ENCODE results near the gene WASL.

- TF ChIP-seq EGR1 (IDR thresholded peaks at IDR 0.05) (no peak), TEAD4 (IDR thresholded peaks at IDR 0.05) (no peak), RAD21 (IDR thresholded peaks at IDR 0.05; ENCODE audit: low read depth) (no peak), EP300 (IDR thresholded peaks at IDR 0.05; ENCODE audit: borderline replicate concordance) (no peak), CREB1 (IDR thresholded peaks at IDR 0.05; ENCODE audit: low read depth) (no peak)
- TF ChIP-seq, protein P1, sequence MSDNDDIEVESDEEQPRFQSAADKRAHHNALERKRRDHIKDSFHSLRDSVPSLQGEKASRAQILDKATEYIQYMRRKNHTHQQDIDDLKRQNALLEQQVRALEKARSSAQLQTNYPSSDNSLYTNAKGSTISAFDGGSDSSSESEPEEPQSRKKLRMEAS (IDR thresholded peaks at IDR 0.05): no peak; the same call in 1 of the 2 replicates
- TF ChIP-seq, protein P2, sequence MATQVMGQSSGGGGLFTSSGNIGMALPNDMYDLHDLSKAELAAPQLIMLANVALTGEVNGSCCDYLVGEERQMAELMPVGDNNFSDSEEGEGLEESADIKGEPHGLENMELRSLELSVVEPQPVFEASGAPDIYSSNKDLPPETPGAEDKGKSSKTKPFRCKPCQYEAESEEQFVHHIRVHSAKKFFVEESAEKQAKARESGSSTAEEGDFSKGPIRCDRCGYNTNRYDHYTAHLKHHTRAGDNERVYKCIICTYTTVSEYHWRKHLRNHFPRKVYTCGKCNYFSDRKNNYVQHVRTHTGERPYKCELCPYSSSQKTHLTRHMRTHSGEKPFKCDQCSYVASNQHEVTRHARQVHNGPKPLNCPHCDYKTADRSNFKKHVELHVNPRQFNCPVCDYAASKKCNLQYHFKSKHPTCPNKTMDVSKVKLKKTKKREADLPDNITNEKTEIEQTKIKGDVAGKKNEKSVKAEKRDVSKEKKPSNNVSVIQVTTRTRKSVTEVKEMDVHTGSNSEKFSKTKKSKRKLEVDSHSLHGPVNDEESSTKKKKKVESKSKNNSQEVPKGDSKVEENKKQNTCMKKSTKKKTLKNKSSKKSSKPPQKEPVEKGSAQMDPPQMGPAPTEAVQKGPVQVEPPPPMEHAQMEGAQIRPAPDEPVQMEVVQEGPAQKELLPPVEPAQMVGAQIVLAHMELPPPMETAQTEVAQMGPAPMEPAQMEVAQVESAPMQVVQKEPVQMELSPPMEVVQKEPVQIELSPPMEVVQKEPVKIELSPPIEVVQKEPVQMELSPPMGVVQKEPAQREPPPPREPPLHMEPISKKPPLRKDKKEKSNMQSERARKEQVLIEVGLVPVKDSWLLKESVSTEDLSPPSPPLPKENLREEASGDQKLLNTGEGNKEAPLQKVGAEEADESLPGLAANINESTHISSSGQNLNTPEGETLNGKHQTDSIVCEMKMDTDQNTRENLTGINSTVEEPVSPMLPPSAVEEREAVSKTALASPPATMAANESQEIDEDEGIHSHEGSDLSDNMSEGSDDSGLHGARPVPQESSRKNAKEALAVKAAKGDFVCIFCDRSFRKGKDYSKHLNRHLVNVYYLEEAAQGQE (IDR thresholded peaks at IDR 0.05; ENCODE audit: low read depth): no peak
Observed at GRCh38 chr7:123746931-123747488, 1.8 kb downstream of the WASL start.
